ENCODE data around the gene RRP1B. TPM values are rescaled to one million over a fixed set of nuclear protein-coding genes. Genes with fewer than 3 reads are reported as not detected.
A peak's percentile ranks its signal among the peaks of the same experiment; 100 is the strongest.

The RRP1B gene
- total and polyA plus RNA-seq, 2 experiments from 2014 or later: 18.6 to 19.2 TPM

DNA sequence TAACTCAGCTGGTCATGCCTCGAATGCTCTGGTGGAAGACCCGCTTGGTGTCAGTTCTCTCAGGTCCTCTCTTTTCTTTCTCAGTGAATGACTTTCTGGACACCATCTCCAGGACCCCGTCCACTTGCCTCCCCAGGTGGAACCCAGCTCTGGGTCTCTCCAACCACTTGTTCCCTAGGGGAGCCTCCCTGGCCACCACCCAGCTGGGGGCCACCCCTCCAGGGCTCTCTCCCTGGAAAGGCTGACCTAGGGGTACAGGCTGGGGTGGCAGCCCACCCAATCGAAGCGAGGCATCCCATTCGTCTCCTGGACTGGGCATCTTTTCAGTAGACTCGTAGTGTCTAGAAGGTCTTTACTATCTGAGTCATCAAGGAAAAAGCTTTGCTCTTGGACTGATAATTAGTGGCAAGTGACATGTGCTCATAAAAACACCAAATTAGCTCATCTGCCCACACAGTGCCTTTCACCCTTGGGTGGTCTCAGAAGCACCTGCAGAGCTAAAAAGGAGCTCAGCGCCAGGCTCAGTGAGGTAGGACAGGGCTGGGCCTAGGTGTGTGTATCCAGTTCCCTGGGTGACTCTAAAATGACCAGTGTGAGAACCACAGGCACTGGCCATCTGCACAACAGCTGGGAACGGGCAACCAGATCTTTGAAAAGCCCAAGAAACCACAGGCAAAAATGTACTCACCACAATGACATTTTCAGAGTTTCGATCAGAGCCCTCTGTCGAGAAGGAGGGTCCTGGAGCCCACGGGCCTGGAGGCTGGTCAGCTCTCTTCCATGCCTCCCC is 57.2 kb downstream of the RRP1B start:
- WGBS (ENCODE audit: low lambda C conversion rate, missing lambda C conversion rate): 88% methylated on average over 12 of the region's 12 CpGs
- Histone ChIP-seq H3K27ac (no peak overlapping the region), H3K4me2 (no peak overlapping the region), H3K4me3 (no peak overlapping the region), H4K20me1 (ENCODE audit: insufficient read depth, poor library complexity, severe bottlenecking) (peaks cover 20% of the 10 kb centered on the region), H2AFZ (no peak overlapping the region), H3K9me3 (ENCODE audit: low read depth) (no peaks in the 10 kb centered on the region), H3K79me2 (peaks cover 24% of the 10 kb centered on the region), H3K27me3 (no peaks in the 10 kb centered on the region), H3K36me3 (replicated peaks; ENCODE audit: insufficient read depth, low read depth) (no peaks in the 10 kb centered on the region), H3K9me2 (replicated peaks; ENCODE audit: insufficient read depth) (no peaks in the 10 kb centered on the region), H3K4me1 (ENCODE audit: insufficient read depth) (peaks cover 22% of the 10 kb centered on the region)
- no peak for TF ChIP-seq EZH2 (IDR thresholded peaks at IDR 0.05; ENCODE audit: borderline replicate concordance)
- no peak for TF ChIP-seq EZH2phosphoT487 (IDR thresholded peaks at IDR 0.05; ENCODE audit: low read depth, severe bottlenecking, unreplicated experiment)
- TF ChIP-seq CTCF (IDR thresholded peaks at IDR 0.05; ENCODE audit: poor library complexity): no peak
- DNase-seq (ENCODE audit: low spot score): no peak

DNA sequence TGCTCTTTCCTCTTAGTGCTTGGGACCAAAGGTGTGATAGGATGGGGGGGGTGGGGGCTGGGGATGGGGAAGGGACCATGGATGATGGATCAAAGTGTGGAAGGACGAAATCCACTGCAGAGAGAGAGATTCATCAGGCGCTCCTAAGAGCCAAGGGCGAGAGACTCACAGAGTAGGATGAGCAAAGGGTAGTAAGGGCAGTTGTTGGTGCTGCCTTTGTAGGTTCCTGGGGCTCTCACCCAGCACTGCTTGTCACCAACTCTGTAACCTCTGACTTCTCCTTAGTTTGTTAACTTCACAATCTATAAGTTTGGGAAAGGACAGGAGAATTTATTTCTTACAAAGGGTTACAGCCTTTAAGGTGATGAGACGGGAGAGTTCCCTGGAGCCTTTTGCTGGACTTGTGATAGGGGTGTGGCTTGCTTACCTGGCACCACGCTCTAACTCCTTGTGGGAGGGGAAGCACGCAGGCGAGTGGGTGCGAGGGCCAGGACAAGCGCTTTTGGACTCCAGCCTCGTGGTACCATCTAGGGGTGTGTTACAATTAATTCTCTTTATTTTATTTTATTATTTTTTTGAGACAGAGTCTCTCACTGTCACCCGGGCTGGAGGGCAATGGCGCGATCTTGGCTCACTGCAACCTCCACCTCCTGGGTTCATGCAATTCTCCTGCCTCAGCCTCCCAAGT is 58.0 kb downstream of the RRP1B start:
- H3K9me2 ChIP-seq (replicated peaks; ENCODE audit: insufficient read depth): no peaks in the 10 kb centered on the region
- H3K27me3 ChIP-seq: no peaks in the 10 kb centered on the region
- H3K27ac ChIP-seq: no peak overlapping the region
- H3K9me3 ChIP-seq (ENCODE audit: low read depth): no peaks in the 10 kb centered on the region
- H4K20me1 ChIP-seq (ENCODE audit: insufficient read depth, poor library complexity, severe bottlenecking): peaks cover 26% of the 10 kb centered on the region
- peaks cover 24% of the 10 kb centered on the region for H3K4me1 ChIP-seq (ENCODE audit: insufficient read depth)
- TF ChIP-seq EZH2 (IDR thresholded peaks at IDR 0.05; ENCODE audit: borderline replicate concordance) (no peak), CTCF (IDR thresholded peaks at IDR 0.05; ENCODE audit: poor library complexity) (no peak), EZH2phosphoT487 (IDR thresholded peaks at IDR 0.05; ENCODE audit: low read depth, severe bottlenecking, unreplicated experiment) (no peak)
- H3K79me2 ChIP-seq: peaks cover 32% of the 10 kb centered on the region
- 92% methylated on average over 10 of the region's 13 CpGs for WGBS (ENCODE audit: low lambda C conversion rate, missing lambda C conversion rate)
- H3K4me3 ChIP-seq: no peak overlapping the region
- H3K4me2 ChIP-seq: no peak overlapping the region
- H2AFZ ChIP-seq: no peak overlapping the region
- no peaks in the 10 kb centered on the region for H3K36me3 ChIP-seq (replicated peaks; ENCODE audit: insufficient read depth, low read depth)
- DNase-seq (ENCODE audit: low spot score): no peak

GRCh38 chr21:43717967-43718871 is 58.9 kb downstream of the RRP1B start:
- Histone ChIP-seq H3K9me3 (ENCODE audit: low read depth) (no peaks in the 10 kb centered on the region), H4K20me1 (ENCODE audit: insufficient read depth, poor library complexity, severe bottlenecking) (peaks cover 34% of the 10 kb centered on the region), H3K36me3 (replicated peaks; ENCODE audit: insufficient read depth, low read depth) (no peaks in the 10 kb centered on the region), H3K4me1 (ENCODE audit: insufficient read depth) (peaks cover 18% of the 10 kb centered on the region), H3K4me3 (peak overlapping the region; percentile 70), H3K27ac (peak overlapping the region; percentile 89), H3K27me3 (no peaks in the 10 kb centered on the region), H3K4me2 (peak overlapping the region; percentile 97), H2AFZ (peak overlapping the region; percentile 88), H3K9me2 (replicated peaks; ENCODE audit: insufficient read depth) (no peaks in the 10 kb centered on the region), H3K79me2 (peaks cover 41% of the 10 kb centered on the region)
- WGBS (ENCODE audit: low lambda C conversion rate, missing lambda C conversion rate): 49% methylated on average over 45 of the region's 70 CpGs
- no peak for DNase-seq (ENCODE audit: low spot score)
- no peak for TF ChIP-seq EZH2phosphoT487 (IDR thresholded peaks at IDR 0.05; ENCODE audit: low read depth, severe bottlenecking, unreplicated experiment)
- TF ChIP-seq CTCF (IDR thresholded peaks at IDR 0.05; ENCODE audit: poor library complexity): no peak
- TF ChIP-seq EZH2 (IDR thresholded peaks at IDR 0.05; ENCODE audit: borderline replicate concordance): no peak
